SHP77 (cell line): Measurements from ENCODE around the gene SLC22A24.
"Not testable (repeated sequence)": the region's sequence is repeated elsewhere in the genome, so short reads cannot be mapped to it uniquely, and the experiment has no call there.

ENCODE experiments used
- DNase-seq, 2 experiments: peaks; one replicate each; lab custom pipeline; 2025; lab: John Stamatoyannopoulos, UW

Gene SLC22A24, protein sequence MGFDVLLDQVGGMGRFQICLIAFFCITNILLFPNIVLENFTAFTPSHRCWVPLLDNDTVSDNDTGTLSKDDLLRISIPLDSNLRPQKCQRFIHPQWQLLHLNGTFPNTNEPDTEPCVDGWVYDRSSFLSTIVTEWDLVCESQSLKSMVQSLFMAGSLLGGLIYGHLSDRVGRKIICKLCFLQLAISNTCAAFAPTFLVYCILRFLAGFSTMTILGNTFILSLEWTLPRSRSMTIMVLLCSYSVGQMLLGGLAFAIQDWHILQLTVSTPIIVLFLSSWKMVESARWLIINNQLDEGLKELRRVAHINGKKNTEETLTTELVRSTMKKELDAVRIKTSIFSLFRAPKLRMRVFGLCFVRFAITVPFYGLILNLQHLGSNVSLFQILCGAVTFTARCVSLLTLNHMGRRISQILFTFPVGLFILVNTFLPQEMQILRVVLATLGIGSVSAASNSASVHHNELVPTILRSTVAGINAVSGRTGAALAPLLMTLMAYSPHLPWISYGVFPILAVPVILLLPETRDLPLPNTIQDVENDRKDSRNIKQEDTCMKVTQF

GRCh38 chr11:63144121-63144520 lies at the start of gene SLC22A24:
TSS of gene SLC22A24 (minus strand) at chr11:63144221. CDS start at chr11:63143779, 442 bp downstream.
- DNase-seq: no peak

DNA sequence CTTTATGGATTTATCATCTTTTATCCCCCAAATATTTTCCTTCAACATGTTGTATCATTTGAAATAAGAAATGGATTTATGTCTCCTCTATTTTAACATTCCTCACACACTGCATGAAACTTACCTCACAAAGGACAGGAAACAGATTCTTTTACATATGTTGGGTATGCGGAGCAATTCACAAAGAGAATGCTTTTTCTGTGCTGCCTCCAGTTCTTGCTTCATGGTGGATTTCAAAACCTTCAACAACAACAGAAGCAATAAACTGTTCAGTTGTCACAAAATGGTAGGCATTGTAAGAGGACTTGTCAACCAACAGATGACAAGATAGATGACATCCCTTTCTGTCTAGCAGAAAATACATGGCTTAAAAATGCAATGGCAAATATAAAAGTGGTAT lies 36.5 kb upstream of the SLC22A24 start:
- no peak for DNase-seq

DNA sequence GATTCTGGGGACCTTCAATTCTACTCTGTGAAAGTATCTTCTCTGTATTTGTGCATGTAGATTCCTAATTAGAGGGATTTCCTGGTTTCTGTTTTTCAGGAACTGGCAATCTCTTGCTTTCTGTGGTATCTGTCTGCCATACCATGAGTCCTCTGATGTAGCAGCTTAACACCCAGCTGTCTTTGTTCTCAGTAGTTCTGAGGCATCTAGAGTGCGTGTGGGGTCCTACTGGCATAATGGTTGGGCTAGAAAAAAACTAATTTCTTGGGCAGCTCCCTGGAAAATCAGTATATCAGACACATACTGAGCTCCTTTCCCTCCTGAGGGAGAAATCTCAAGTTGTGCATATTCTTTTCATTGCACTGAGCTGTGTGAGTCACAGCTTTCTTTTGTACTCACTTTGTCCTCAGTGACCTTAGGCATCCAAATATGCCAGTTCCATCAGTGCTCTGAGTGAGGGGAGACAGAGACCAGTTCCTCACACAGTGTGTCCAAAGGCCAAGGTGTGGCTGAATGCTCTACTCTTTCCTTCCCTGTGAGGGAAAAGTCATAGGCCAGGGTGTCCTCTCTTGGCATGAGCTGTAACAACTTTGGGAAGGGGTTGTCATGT lies 35.5 kb upstream of the SLC22A24 start:
- no peak for DNase-seq

- DNase-seq: no peak
Observed at GRCh38 chr11:63177872-63178271, 33.9 kb upstream of the SLC22A24 start.

GRCh38 chr11:63165706-63166310 lies 21.8 kb upstream of the SLC22A24 start:
- DNase-seq: no peak

- DNase-seq: no peak
Observed at GRCh38 chr11:63155794-63156193, 11.8 kb upstream of the SLC22A24 start.

DNA sequence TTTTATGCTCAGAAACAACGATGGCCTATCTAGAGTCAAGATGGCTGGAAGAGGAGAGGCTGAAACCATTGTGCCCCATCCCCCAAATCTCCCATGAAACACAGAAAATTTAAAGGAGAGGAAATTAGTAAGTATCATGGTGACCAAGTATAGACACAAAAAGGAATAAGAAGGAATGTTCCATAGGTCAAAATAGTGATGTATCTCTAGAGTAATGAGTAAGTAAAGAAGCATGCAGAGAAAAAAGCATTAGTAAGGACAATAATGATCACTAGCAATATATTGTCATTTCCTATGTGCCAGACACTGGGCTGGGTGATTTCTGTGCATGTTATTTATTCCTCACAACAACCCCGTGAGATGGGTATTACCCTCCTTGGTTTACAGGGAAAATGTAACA lies 2.6 kb upstream of the SLC22A24 start:
- no peak for DNase-seq

DNA sequence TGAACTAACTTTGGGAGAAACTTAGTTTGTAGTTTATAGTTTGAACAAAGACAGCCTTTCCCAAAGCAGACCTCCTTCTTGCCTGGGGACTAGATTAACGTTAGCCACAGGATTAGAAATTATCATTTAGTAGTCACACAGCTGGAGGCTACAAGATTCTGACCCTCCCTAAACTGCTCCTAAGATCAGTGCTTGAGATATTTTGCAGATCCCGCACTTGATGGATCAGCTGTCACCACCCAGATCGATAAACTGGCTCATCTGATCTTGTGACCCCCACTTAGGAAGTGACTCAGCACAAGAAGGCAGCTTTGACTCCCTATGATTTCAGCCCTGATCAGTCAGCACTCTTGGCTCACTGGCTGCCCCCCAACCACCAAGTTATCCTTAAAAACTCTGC lies 1.6 kb downstream of the SLC22A24 start:
- DNase-seq: no peak

GRCh38 chr11:63132985-63133775 lies 10.8 kb downstream of the SLC22A24 start:
- no peak for DNase-seq

GRCh38 chr11:63099555-63099954 lies 44.5 kb downstream of the SLC22A24 start:
- DNase-seq: no peak

DNA sequence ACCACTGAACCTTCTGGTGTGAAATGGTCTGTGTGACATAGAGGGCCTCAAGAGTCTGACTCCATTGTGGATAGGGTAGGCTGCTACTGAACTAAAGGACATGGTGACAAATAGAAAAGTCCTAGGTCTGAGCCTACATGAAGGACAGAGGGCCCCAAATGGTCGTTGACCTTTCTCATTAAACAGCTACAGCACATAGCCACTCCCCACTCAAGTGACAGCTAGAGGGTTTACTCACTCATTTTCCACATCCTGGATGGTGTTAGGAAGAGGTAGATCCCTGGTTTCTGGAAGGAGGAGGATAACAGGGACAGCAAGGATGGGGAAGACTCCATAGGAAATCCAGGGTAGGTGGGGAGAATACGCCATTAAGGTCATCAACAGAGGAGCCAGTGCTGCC lies 63.3 kb downstream of the SLC22A24 start:
- no peak for DNase-seq

DNA sequence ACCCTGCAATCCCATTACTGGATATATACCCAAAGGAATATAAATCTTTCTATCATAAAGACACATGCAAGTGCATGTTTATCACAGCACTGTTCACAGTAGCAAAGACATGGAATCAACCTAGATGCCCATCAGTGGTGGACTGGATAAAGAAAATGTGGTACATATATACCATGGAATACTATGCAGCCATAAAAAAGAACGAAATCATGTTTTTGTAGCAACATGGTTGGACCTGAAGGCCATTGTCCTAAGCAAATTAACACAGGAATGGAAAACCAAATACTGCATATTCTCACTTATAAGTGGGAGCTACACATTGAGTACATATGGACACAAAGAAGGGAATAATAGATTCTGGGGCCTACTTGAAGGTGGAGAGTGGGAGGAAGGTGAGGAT lies 97.8 kb downstream of the SLC22A24 start:
- DNase-seq: not testable (repeated sequence)

GRCh38 chr11:63042596-63042995 lies 101.4 kb downstream of the SLC22A24 start:
- no peak for DNase-seq

- DNase-seq: no peak
Observed at GRCh38 chr11:63032457-63032856, 111.6 kb downstream of the SLC22A24 start.
